Neuron (in vitro differentiated cells): ENCODE data around the gene PI16.

Experiments
- H2AFZ ChIP-seq: one replicate; pipeline ENCODE4 v1.6.1; 2013; ENCODE audit warnings: low read depth, mild to moderate bottlenecking, inconsistent platforms, low read length, moderate library complexity
- H3K27me3 ChIP-seq: one replicate; pipeline ENCODE4 v1.6.1; 2013; ENCODE audit warnings: low read length; ENCODE audit not compliant: insufficient read depth
- H3K36me3 ChIP-seq: one replicate; pipeline ENCODE4 v1.6.1; 2013; ENCODE audit warnings: low read length; ENCODE audit not compliant: insufficient read depth
- H3K4me1 ChIP-seq: one replicate; pipeline ENCODE4 v1.6.1; 2013; ENCODE audit warnings: low read length; ENCODE audit not compliant: insufficient read depth
- H3K4me3 ChIP-seq: 2 replicates; pipeline ENCODE4 v1.5.1; 2013; ENCODE audit warnings: mild to moderate bottlenecking, low read length, moderate library complexity
- H3K9me3 ChIP-seq: one replicate; pipeline ENCODE4 v1.6.1; 2013; ENCODE audit warnings: low read length

The PI16 gene

GRCh38 chr6:36967301-36967700 is 12.8 kb downstream of the PI16 start:
- Histone ChIP-seq H3K9me3 (no peaks in the 10 kb centered on the region), H2AFZ (no peak overlapping the region), H3K27me3 (no peaks in the 10 kb centered on the region), H3K4me1 (peaks cover 5% of the 10 kb centered on the region), H3K4me3 (no peak overlapping the region), H3K36me3 (peaks cover 51% of the 10 kb centered on the region)

- no peak overlapping the region for H2AFZ ChIP-seq
- peaks cover 5% of the 10 kb centered on the region for H3K4me1 ChIP-seq
- no peaks in the 10 kb centered on the region for H3K9me3 ChIP-seq
- H3K27me3 ChIP-seq: no peaks in the 10 kb centered on the region
- peaks cover 56% of the 10 kb centered on the region for H3K36me3 ChIP-seq
- H3K4me3 ChIP-seq: no peak overlapping the region
Measured at GRCh38 chr6:36967757-36968156, 13.2 kb downstream of the PI16 start.

- no peaks in the 10 kb centered on the region for H3K27me3 ChIP-seq
- no peak overlapping the region for H2AFZ ChIP-seq
- no peaks in the 10 kb centered on the region for H3K9me3 ChIP-seq
- H3K4me3 ChIP-seq: no peak overlapping the region
- peaks cover under 1% of the 10 kb centered on the region for H3K4me1 ChIP-seq
- H3K36me3 ChIP-seq: peaks cover 62% of the 10 kb centered on the region
Measured at GRCh38 chr6:36968266-36968977, 13.9 kb downstream of the PI16 start.

- Histone ChIP-seq H3K4me3 (no peak overlapping the region), H2AFZ (no peak overlapping the region), H3K27me3 (no peaks in the 10 kb centered on the region), H3K36me3 (peaks cover 69% of the 10 kb centered on the region), H3K4me1 (no peaks in the 10 kb centered on the region), H3K9me3 (no peaks in the 10 kb centered on the region)
Measured at GRCh38 chr6:36969240-36969691, 14.7 kb downstream of the PI16 start.

- H3K27me3 ChIP-seq: no peaks in the 10 kb centered on the region
- no peak overlapping the region for H2AFZ ChIP-seq
- H3K9me3 ChIP-seq: no peaks in the 10 kb centered on the region
- peaks cover 79% of the 10 kb centered on the region for H3K36me3 ChIP-seq
- H3K4me1 ChIP-seq: no peaks in the 10 kb centered on the region
- no peak overlapping the region for H3K4me3 ChIP-seq
Measured at GRCh38 chr6:36969988-36970891, 15.7 kb downstream of the PI16 start.

GRCh38 chr6:36970892-36971842 is 16.6 kb downstream of the PI16 start:
- H3K27me3 ChIP-seq: no peaks in the 10 kb centered on the region
- H3K4me3 ChIP-seq: no peak overlapping the region
- no peaks in the 10 kb centered on the region for H3K4me1 ChIP-seq
- H3K9me3 ChIP-seq: no peaks in the 10 kb centered on the region
- H2AFZ ChIP-seq: no peak overlapping the region
- peaks cover 88% of the 10 kb centered on the region for H3K36me3 ChIP-seq

- no peak overlapping the region for H3K4me3 ChIP-seq
- no peak overlapping the region for H2AFZ ChIP-seq
- H3K9me3 ChIP-seq: no peaks in the 10 kb centered on the region
- no peaks in the 10 kb centered on the region for H3K4me1 ChIP-seq
- H3K27me3 ChIP-seq: no peaks in the 10 kb centered on the region
- peaks cover 96% of the 10 kb centered on the region for H3K36me3 ChIP-seq
Measured at GRCh38 chr6:36971921-36972673, 17.6 kb downstream of the PI16 start.

- no peak overlapping the region for H2AFZ ChIP-seq
- H3K9me3 ChIP-seq: no peaks in the 10 kb centered on the region
- peaks cover 97% of the 10 kb centered on the region for H3K36me3 ChIP-seq
- no peak overlapping the region for H3K4me3 ChIP-seq
- no peaks in the 10 kb centered on the region for H3K4me1 ChIP-seq
- no peaks in the 10 kb centered on the region for H3K27me3 ChIP-seq
Measured at GRCh38 chr6:36973190-36973589, 18.7 kb downstream of the PI16 start.

- no peaks in the 10 kb centered on the region for H3K4me1 ChIP-seq
- H3K27me3 ChIP-seq: no peaks in the 10 kb centered on the region
- no peaks in the 10 kb centered on the region for H3K9me3 ChIP-seq
- H2AFZ ChIP-seq: no peak overlapping the region
- H3K36me3 ChIP-seq: peaks cover 96% of the 10 kb centered on the region
- no peak overlapping the region for H3K4me3 ChIP-seq
Measured at GRCh38 chr6:36973647-36974046, 19.1 kb downstream of the PI16 start.

GRCh38 chr6:36975231-36976006 is 20.9 kb downstream of the PI16 start:
- no peak overlapping the region for H3K4me3 ChIP-seq
- H3K36me3 ChIP-seq: peaks cover 79% of the 10 kb centered on the region
- no peaks in the 10 kb centered on the region for H3K4me1 ChIP-seq
- no peak overlapping the region for H2AFZ ChIP-seq
- H3K9me3 ChIP-seq: no peaks in the 10 kb centered on the region
- H3K27me3 ChIP-seq: no peaks in the 10 kb centered on the region

- H3K4me3 ChIP-seq: no peak overlapping the region
- no peaks in the 10 kb centered on the region for H3K4me1 ChIP-seq
- H2AFZ ChIP-seq: no peak overlapping the region
- no peaks in the 10 kb centered on the region for H3K9me3 ChIP-seq
- peaks cover 79% of the 10 kb centered on the region for H3K36me3 ChIP-seq
- H3K27me3 ChIP-seq: no peaks in the 10 kb centered on the region
Measured at GRCh38 chr6:36976007-36976264, 21.4 kb downstream of the PI16 start.

- H2AFZ ChIP-seq: no peak overlapping the region
- H3K27me3 ChIP-seq: no peaks in the 10 kb centered on the region
- H3K4me3 ChIP-seq: no peak overlapping the region
- H3K36me3 ChIP-seq: peaks cover 74% of the 10 kb centered on the region
- no peaks in the 10 kb centered on the region for H3K9me3 ChIP-seq
- no peaks in the 10 kb centered on the region for H3K4me1 ChIP-seq
Measured at GRCh38 chr6:36976509-36976908, 22.0 kb downstream of the PI16 start.
